ENCODE results near the gene DPM3. TPM values are rescaled to one million over a fixed set of nuclear protein-coding genes. Genes with fewer than 3 reads are reported as not detected.

The DPM3 gene
- total and polyA plus RNA-seq, 9 of the 15 experiments (the other 6 are each of a cell fraction or from before 2014, with no cell fraction given), result 3.7 to 120 (median 36.4) TPM

DNA sequence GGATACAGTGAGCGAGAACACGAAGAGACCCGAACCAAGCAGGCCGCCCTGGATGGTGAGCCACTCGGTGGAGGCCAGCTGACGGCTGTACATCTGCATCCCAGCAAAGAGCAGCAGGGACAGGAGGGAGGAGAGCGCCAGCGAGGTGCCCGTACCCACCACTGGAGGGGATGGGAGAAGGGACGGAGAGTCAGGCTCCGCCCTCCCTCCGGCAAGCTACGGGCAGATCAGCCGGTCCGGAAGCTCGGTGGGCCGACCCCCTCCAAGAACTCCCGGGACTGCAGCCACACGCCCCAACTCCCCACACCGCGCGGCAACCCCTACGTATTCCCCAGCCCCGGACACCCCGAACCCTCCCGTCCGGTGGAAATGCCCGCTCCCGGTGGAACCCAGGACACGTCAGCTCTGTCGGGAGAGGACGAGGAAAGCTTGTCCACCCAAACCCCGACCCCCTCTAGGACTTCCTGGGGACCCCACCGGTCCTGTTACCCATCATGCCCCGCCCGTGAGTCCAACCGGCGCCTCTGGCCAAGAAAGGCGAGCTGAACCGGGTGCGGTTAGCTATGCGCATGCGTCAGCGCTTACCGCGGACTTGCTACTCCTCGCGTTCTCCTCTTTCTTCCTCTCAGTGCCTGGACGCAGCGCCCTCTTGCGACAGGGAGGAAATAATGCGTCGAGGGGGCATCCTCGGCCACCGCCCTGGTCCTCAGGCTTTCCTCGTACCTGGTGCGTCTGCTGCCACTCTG is 32.6 kb upstream of the DPM3 start, which contains the start of gene KRTCAP2 (continued):
- TF ChIP-seq, protein P1, sequence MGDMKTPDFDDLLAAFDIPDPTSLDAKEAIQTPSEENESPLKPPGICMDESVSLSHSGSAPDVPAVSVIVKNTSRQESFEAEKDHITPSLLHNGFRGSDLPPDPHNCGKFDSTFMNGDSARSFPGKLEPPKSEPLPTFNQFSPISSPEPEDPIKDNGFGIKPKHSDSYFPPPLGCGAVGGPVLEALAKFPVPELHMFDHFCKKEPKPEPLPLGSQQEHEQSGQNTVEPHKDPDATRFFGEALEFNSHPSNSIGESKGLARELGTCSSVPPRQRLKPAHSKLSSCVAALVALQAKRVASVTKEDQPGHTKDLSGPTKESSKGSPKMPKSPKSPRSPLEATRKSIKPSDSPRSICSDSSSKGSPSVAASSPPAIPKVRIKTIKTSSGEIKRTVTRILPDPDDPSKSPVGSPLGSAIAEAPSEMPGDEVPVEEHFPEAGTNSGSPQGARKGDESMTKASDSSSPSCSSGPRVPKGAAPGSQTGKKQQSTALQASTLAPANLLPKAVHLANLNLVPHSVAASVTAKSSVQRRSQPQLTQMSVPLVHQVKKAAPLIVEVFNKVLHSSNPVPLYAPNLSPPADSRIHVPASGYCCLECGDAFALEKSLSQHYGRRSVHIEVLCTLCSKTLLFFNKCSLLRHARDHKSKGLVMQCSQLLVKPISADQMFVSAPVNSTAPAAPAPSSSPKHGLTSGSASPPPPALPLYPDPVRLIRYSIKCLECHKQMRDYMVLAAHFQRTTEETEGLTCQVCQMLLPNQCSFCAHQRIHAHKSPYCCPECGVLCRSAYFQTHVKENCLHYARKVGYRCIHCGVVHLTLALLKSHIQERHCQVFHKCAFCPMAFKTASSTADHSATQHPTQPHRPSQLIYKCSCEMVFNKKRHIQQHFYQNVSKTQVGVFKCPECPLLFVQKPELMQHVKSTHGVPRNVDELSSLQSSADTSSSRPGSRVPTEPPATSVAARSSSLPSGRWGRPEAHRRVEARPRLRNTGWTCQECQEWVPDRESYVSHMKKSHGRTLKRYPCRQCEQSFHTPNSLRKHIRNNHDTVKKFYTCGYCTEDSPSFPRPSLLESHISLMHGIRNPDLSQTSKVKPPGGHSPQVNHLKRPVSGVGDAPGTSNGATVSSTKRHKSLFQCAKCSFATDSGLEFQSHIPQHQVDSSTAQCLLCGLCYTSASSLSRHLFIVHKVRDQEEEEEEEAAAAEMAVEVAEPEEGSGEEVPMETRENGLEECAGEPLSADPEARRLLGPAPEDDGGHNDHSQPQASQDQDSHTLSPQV (IDR thresholded peaks at IDR 0.05), result no peak
- TF ChIP-seq MYNN (IDR thresholded peaks at IDR 0.05) (no peak), MYNN (CRISPR knock-in tag; IDR thresholded peaks at IDR 0.05) (no peak), FOXM1 (IDR thresholded peaks at IDR 0.05; ENCODE audit: low read depth) (no peak; the same call in 1 of the 2 replicates), FOXM1 (CRISPR knock-in tag; IDR thresholded peaks at IDR 0.05; ENCODE audit: low read depth) (peak; percentile 24; the same call in 1 of the 2 replicates), ZNF121 (CRISPR knock-in tag; conservative IDR thresholded peaks at IDR 0.05) (no peak), ZBTB7A (IDR thresholded peaks at IDR 0.05; ENCODE audit: borderline replicate concordance, control insufficient read depth, low read depth, low read length) (0 out of 2 replicates have a peak, but pooled peaks have one; percentile 64), CSDE1 (IDR thresholded peaks at IDR 0.05) (no peak), KLF1 (tag; IDR thresholded peaks at IDR 0.05) (no peak), KAT8 (IDR thresholded peaks at IDR 0.05; ENCODE audit: low read depth) (no peak), GABPA (tag; conservative IDR thresholded peaks at IDR 0.05; ENCODE audit: low read depth) (0 out of 2 replicates have a peak, but pooled peaks have one; percentile 45), HLTF (IDR thresholded peaks at IDR 0.05) (no peak), THRAP3 (IDR thresholded peaks at IDR 0.05; ENCODE audit: borderline replicate concordance) (no peak), BDP1 (IDR thresholded peaks at IDR 0.05; ENCODE audit: insufficient read depth, insufficient read length) (no peak), EWSR1 (IDR thresholded peaks at IDR 0.05; ENCODE audit: borderline replicate concordance, low read depth, partially characterized antibody) (no peak), SRSF1 (IDR thresholded peaks at IDR 0.05; ENCODE audit: low read depth, low read length) (no peak), SMARCA4 (IDR thresholded peaks at IDR 0.05) (0 out of 2 replicates have a peak, but pooled peaks have one; percentile 6), PURB (CRISPR knock-in tag; IDR thresholded peaks at IDR 0.05; ENCODE audit: low read depth) (no peak), ZNF12 (CRISPR knock-in tag; IDR thresholded peaks at IDR 0.05) (no peak)
- TF ChIP-seq, protein P2, sequence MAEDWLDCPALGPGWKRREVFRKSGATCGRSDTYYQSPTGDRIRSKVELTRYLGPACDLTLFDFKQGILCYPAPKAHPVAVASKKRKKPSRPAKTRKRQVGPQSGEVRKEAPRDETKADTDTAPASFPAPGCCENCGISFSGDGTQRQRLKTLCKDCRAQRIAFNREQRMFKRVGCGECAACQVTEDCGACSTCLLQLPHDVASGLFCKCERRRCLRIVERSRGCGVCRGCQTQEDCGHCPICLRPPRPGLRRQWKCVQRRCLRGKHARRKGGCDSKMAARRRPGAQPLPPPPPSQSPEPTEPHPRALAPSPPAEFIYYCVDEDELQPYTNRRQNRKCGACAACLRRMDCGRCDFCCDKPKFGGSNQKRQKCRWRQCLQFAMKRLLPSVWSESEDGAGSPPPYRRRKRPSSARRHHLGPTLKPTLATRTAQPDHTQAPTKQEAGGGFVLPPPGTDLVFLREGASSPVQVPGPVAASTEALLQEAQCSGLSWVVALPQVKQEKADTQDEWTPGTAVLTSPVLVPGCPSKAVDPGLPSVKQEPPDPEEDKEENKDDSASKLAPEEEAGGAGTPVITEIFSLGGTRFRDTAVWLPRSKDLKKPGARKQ (CRISPR knock-in tag; IDR thresholded peaks at IDR 0.05), result no peak
- TF ChIP-seq, protein P3, sequence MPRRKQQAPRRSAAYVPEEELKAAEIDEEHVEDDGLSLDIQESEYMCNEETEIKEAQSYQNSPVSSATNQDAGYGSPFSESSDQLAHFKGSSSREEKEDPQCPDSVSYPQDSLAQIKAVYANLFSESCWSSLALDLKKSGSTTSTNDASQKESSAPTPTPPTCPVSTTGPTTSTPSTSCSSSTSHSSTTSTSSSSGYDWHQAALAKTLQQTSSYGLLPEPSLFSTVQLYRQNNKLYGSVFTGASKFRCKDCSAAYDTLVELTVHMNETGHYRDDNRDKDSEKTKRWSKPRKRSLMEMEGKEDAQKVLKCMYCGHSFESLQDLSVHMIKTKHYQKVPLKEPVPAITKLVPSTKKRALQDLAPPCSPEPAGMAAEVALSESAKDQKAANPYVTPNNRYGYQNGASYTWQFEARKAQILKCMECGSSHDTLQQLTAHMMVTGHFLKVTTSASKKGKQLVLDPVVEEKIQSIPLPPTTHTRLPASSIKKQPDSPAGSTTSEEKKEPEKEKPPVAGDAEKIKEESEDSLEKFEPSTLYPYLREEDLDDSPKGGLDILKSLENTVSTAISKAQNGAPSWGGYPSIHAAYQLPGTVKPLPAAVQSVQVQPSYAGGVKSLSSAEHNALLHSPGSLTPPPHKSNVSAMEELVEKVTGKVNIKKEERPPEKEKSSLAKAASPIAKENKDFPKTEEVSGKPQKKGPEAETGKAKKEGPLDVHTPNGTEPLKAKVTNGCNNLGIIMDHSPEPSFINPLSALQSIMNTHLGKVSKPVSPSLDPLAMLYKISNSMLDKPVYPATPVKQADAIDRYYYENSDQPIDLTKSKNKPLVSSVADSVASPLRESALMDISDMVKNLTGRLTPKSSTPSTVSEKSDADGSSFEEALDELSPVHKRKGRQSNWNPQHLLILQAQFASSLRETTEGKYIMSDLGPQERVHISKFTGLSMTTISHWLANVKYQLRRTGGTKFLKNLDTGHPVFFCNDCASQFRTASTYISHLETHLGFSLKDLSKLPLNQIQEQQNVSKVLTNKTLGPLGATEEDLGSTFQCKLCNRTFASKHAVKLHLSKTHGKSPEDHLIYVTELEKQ (CRISPR knock-in tag; IDR thresholded peaks at IDR 0.05), result no peak

All from K562 (cell line).